Activated CD8-positive, alpha-beta memory T cell treated with anti-CD3 and anti-CD28 coated beads for 1 hour (primary cell): ENCODE data around the gene IDI2.
"Not testable (repeated sequence)": the region's sequence is repeated elsewhere in the genome, so short reads cannot be mapped to it uniquely, and the experiment has no call there.

Experiments
- DNase-seq, 2 donors: peaks; one replicate each; pipeline ENCODE4 v3.0.0-alpha.2; 2020; ENCODE audit warnings: low read depth in 1 of 2; ENCODE audit errors: extremely low read depth in 1 of 2

Gene IDI2

DNA sequence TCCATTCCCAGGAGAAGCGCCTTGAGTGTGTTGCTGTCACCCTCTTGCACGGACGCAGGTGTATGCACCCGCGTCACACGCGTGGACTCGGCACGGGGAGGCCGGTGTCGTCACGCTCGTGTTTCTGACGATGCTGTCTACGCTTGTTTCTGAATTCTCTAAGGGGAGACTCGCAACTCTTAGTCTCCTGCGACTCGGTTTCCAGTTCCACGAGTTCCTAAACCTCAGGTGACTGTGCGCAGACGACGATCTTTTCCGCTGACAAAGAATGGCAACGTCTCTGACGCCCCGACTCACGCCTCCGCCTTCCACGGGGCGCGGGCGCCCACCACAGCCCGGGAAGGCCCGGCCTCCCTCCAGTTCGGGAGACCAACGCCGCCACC lies 22.7 kb upstream of the IDI2 start:
- DNase-seq = no peak

DNA sequence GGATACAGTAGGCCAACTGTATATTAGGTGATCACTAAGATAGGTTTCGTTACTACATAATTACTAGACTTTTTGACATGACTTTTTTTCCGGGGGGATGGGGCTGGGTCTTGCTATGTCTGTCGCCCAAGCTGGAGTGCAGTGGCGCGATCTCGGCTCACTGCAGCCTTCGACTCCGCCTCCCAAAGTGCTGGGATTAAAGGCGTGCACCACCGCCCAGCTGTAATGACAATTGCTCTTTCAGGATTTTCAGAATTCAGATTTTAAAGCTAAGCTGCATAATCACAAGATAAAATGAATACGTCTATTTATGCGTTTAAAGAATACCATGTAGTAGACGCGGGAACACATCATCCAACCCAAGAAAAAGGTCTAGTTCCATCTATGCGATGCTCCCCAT lies 22.3 kb upstream of the IDI2 start:
- no peak for DNase-seq

DNA sequence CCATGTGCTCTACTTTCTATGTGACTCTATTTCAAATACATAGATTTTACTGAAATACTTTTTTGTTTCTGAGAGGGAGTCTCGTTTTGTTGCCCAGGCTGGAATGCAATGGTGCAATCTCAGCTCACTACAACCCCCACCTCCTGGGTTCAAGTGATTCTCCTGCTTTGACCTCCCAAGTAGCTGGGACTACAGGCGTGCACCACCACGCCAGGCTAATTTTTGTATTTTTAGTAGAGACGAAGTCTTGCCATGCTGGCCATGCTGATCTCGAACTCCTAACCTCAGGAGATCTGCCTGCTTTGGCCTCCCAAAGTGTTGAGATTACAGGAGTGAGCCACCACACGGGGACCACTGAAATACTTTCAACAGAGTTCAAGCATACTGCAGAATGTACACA lies 19.8 kb upstream of the IDI2 start:
- DNase-seq = no peak

DNA sequence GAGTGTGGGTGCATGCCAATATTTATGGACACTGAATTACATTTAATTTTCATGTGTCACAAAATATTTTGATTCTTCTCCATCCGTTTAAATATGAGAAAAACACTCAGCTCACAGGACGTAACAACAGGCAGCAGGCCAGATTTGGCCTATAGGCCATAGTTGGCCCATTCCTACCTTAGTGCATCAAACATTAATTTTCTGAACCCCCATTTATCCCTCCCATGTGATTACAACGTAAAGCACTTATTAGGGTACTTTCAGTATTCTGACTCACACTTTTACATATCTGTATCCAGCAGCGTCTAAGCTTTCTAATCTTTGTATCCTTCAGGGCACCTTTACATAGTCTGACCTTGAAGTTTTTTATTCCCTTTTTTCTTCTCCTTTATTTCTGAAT lies 19.3 kb upstream of the IDI2 start:
- no peak for DNase-seq

GRCh38 chr10:1044146-1044545 lies 18.5 kb upstream of the IDI2 start:
- no peak for DNase-seq

- DNase-seq = no peak
These were observed 17.9 kb upstream of the IDI2 start for GRCh38 chr10:1043532-1043995.

- DNase-seq = no peak
These were observed 15.9 kb upstream of the IDI2 start for GRCh38 chr10:1041514-1041913.

DNA sequence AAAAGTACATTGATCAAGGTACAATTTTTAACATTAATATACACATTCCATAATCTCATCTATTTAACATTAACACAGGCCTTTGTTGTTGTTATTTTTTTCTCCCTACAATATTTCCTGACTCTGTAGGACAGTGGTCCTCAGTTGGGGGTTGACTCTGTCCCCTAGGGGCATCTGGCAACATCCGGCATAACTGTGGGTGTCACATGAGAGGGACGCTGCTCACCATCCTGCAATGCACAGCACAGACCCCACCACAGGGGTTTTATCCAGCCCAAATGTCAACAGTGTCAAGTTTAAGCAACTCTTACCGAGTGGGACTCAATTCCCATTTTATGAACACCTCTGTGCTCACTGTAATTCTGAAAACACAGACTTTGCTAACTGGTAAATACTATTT lies 14.5 kb upstream of the IDI2 start:
- DNase-seq = no peak

- DNase-seq = not testable (repeated sequence)
These were observed 13.1 kb upstream of the IDI2 start for GRCh38 chr10:1038769-1039168.

GRCh38 chr10:1037098-1037497 lies 11.4 kb upstream of the IDI2 start:
- no peak for DNase-seq

- DNase-seq = no peak
These were observed 10.7 kb upstream of the IDI2 start for GRCh38 chr10:1036341-1036791.

DNA sequence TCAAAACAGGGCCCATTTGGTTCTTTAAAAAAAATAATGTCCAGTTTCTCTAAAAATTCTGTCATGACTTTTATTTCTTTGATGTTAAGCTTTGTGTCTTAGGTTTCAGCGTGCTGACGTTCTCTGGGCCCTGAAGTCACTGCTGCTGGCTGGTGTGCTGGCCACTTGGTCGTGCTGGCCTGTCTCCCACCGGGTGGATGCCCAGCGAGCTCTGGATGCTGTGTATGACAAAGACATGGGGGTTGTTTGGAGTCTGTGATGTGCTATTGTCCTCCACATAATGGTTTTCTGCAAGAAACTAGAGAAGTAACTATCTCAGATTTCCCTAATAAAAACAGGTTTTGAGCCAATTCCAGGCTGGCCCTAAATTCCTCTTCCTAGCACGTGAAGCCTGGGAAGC lies 9.5 kb upstream of the IDI2 start:
- no peak for DNase-seq

- no peak for DNase-seq
These were observed 9.1 kb upstream of the IDI2 start for GRCh38 chr10:1034758-1035157.

- DNase-seq = no peak
These were observed 7.9 kb upstream of the IDI2 start for GRCh38 chr10:1033601-1034000.

DNA sequence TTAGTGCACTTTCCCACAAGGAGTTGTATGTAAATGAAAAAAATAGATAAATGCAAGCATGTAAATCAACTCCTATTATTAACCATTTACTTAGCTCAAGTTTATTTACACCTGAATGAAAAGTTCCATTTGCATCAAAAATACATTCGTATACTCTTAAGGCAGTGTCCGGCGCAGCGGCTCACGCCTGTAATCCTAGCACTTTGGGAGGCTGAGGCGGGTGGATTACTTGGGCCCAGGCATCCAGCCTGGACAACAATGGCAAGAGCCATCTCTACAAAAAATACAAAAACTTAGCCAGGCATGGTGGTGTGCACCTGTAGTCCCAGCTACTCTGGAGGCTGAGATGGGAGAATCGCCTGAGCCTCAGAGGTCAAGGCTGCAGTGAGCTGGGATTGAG lies 4.2 kb upstream of the IDI2 start:
- no peak for DNase-seq

GRCh38 chr10:1026578-1026977 lies 919 bp upstream of the IDI2 start:
- DNase-seq = no peak

- no peak for DNase-seq
These were observed 1.6 kb downstream of the IDI2 start for GRCh38 chr10:1024103-1024502.

- no peak for DNase-seq
These were observed 3.2 kb downstream of the IDI2 start for GRCh38 chr10:1022413-1022812.

DNA sequence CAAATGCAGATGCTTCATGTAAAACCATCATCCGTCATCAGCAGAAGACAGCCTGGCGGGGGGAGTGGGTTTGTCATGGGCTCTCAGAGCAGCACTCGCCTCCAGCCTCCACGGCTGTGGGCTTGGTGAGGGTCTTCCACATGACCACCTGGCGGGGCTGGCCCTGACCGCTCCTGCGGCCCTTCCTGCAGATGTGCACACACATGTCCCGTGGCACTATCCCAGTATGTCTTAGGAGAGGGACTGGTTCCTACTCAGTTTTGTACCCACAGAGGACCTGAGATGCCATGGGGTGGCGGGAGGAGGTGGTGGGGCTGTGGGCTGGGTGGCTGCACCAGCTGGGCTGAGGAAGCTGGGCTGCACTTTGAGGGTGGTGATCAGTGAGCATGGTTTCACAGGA lies 4.7 kb downstream of the IDI2 start:
- DNase-seq = no peak

DNA sequence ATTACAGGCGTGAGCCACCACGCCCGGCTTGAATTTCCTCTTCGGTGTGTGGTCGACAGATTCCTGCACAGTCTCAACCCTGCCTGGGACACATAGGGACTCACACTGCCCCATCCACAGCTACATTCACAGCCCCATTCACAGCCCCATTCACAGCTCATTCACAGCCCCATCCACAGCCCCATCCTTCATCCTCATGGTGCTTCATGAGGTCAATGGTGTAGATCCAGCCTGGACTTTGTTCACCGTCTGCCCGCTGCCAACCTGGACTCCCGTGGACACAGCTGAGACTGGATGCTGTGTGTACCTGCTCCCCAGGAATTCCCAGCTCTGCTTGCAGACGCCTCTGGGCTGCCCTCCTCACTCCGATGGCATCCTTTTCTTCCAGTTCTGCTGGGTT lies 5.2 kb downstream of the IDI2 start:
- no peak for DNase-seq

GRCh38 chr10:1019362-1019761 lies 6.3 kb downstream of the IDI2 start:
- no peak for DNase-seq

- no peak for DNase-seq
These were observed 10.0 kb downstream of the IDI2 start for GRCh38 chr10:1015688-1016087.

GRCh38 chr10:1011696-1012095 lies 14.0 kb downstream of the IDI2 start:
- DNase-seq = no peak

- DNase-seq = no peak
These were observed 15.0 kb downstream of the IDI2 start for GRCh38 chr10:1010703-1011102.
